ENCODE results near the gene HDGF.
A peak's percentile ranks its signal among the peaks of the same experiment; 100 is the strongest.

The HDGF gene

DNA sequence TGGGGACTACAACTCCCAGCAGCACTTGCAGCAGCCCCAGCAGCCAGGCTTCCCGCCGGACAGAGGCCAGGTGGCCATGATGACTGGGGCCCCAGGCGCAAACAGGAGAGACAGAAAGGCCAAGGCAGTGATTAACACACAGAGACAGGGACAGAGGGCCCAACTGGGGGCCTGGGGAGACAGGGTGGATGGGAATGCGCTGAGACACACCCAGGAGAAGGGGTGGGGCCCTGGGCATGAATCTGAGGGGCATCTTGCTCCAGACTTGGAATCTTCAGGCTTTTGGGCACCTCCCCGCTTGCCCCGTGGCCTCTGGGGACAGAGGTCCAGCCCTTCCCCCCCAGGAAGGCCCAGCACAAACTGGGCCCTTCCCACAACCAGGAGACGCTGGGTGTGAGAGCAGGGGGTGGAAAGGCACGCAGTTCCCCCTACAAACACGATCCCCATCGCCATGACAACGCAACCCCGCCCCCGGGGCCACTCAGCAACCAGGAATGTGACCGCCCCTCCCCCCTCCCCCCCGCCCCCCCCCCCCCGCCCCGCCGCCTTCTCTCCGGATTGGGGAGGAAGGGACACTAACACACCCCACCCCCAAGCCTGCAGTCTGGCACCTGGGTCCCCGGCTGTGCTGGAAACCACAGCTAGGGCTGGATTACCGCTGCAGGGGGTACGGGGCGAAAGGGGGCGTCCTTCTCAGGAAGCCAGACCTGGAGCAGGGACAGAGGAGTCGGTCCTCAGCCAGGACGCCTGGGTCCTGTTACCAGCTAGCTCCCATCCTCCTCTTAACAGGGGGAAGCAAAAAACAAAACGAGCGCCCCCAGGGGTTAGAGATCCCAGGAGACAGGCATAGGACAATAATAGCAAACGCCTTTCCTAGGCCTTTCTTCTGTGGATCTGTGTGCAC is 4.5 kb downstream of the HDGF start:
- no peak for DNase-seq (ENCODE audit: low read depth)

DNA sequence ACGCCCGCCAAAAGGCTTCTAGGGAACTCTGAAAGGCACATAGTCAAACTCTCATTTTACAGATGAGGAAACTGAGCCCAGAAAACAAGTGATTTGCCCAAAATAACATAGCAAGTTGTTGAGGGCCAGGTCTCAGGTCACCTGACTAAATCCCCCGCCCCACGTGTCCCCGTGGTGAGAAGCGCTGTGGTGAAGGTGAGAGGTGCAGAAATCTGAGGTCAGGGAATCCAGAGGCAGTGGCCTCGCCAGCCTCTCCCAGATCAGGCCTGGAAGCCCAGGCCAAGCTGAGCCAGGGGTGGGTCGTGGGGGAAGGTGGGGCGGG is 5.1 kb downstream of the HDGF start:
- no peak for DNase-seq (ENCODE audit: low read depth)

DNA sequence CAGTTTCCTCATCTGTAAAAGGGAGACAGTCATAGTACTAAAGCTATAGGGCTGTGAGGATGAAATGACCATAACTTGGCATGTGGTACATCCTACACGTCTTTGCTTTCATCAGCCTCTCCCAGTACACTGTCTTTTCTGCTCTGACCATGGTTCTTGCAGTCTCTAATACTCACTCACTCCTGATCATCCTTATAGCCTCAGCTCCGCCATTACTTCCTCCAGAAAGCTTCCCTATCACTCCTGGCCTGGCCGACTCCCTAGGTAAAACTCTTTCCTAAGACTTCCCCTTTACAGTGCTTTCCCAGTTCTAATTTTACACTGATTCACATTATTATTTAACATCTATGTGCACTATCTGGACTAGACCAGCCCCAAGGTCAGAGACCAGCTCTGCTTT is 5.6 kb downstream of the HDGF start:
- no peak for DNase-seq (ENCODE audit: low read depth)

DNA sequence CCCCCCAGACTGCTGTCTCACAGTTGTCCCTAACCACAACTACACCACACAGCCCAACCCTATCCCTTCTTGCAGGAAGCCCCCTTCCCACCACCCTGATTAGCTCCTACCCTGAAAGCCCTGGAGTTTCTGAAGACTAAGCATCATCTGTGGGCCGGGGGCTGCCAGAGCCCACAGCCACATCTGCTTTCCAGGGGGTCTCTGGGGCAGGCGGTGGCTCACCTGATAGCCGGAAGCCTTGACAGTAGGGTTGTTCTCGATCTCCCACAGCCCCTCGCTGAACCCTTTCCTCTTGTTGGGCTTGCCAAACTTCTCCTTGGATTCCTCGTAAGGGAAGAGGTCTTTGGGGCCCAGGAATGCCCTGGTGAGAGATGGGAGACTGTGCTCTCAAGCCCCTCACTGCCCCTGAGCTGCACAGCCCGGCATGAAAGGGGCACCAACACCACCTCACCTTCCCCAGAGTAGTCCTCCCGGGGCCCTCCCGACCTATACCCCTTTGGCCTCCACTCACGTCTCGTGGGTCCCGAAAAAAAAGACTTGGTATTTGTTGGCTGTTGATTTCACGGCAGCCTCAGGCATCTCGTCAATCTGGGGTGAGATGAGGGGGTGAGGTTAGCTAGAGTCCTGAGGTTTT is 6.6 kb downstream of the HDGF start:
- DNase-seq (ENCODE audit: low read depth), result no peak

DNA sequence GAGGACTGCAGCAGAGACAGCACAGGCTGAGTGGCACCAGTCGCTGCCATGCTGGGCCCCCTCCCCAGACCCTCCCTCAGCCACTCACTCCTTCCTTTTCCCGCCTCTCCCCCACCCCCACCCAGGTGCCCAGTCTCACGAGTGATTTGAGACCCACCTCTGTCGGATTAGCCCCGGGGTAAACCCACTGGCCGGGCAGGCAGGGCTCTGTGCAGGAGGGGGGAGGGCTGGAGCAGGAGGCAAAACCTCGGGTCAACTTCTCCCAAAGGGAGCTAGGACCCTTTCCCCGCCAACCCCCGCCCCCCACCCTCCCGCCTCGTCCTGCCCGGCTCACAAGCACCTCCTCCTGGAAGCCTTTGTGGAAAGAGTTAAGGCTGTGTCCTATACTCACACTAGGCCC is 7.1 kb downstream of the HDGF start:
- DNase-seq (ENCODE audit: low read depth), result no peak

DNA sequence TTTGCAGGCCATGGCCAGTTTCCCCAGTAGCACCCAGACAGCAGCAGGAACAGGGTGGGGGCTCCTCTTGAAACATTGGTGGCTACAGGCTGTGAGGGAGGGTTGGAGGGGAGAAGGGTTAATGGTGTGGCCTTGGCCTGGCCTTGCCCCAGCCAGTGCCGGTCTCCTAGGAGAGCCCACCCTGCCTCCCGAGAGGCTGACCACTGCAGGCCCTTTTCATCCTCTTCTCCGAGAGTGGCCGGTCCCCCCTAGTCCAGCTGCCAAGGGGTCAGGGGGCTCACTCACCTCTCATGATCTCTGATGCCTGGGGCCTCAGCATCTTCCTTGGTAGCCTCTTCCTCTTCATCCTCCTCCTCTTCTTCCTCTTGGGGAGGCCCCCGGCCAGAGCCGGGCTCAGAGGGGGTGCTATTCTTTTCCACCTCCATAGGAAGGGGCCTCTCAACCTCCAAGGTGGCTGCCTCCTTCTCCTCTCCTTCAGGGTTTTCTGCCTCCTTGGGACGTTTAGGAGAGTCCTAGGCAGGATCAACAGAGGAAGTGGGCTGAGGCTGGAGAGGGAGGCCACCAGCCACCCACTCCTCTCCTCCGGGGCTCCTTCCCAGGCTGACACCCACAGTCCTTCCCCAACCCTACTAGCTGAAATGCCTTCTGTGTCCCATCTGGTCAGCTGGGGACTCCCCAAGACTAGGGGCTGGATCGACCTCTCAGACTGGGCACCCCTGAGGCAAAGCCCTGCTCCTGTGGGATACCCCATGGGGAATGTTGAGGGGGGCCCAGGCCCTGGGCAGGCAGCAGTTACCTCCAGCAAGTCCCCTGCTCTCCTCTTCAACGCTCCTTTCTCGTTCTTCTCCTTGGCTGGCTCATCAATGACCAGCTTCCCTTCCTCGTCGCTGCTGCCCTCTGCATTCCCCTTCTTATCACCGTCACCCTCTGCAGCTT is 7.8 kb downstream of the HDGF start:
- no peak for DNase-seq (ENCODE audit: low read depth)

DNA sequence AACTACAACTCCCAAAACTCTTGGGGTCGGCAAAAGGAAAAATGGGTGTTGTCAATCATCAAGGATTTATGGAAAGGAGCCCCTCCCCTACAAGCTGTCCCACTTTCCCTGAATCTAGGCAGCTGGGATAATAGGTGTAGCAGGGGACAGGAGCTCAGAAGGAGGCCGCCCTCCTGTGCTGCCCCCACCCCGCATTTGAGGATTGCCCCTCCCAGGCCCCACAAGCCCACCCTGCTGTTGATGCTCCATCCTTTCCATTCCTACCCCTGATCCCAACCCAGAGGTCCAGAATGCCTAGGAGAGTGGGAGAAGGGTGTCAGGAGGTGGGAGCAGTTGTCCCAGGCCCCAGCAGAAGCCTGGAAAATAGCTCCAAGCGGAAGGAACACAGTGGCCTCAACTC is 8.7 kb downstream of the HDGF start:
- DNase-seq (ENCODE audit: low read depth), result no peak

DNA sequence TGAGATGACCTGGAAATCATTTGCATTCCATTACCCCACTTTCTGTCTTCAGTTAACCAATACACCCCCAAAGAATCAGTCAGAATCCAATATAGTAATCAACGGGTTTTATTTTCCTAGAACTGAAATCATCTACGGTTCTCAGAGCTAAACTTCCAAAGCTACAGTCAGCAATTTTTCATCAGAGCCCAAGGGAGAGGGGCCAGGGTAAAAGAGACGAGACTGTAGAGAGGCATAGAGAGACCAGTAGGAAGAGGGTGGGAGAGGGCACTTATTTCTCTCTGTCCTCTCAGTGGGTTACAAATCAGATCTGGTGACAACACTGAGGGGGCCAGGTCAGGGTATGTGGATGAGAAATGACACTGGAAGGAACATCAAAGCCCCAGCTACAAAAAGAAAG is 9.5 kb downstream of the HDGF start:
- no peak for DNase-seq (ENCODE audit: low read depth)

DNA sequence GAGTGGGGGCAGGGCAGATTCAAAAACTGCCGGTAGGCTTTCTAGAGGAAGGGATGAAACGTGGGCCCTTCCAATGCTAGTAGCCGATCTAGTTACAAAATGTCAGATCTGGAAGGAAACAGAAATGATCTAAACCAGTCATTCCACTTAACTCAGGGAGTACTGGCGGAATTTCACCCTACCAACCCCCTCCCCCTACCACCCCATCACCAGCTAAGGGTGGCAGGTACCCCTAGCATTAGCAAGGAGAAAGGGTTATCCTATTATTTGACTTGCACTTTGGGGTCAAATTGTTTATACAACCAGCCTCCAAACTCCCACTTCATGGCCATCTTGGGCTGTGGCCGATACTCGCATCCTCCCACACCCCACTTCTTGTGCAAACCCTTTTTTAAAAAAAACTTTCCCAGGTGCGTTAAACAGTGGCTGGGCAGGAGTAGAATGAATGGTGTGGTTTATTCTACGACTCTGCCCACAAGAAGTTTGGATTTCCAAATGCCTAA is 9.9 kb downstream of the HDGF start:
- no peak for DNase-seq (ENCODE audit: low read depth)

DNA sequence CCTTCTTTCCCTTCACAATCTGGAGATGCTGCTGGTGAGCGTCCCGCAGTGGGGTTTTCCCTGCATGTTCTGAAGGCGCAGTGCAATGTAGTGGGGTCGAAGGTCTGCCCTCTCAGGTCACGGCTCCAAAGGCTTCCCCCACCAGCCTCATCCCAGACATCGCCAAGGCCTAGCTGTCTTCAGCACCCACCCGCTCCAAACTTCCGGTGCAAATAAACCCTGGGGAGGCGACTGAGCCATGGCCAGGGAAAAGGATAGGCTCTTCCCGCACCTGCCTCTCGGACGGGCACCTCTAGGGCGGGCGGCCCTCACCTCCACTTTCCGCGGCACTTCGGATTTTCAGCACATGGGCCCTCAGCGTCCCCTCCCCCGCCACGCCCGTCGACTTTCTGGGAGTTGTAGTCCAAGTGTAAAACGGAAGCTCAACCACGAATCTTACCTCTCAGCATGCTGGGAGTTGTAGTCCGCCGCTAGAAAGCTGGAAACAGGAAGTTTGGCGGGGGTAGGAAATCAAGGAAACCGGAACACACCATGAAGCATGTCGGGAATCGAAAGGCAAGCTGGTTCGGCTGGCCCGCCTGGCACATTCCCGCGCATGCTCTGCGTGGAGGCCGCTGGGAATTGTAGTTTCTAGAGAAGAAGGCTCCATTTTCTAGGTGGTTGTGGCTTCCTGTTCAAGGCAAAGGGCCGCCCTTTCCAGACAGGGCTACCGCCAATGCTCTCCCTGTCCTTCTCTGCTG is 10.6 kb downstream of the HDGF start, which contains the start of gene MRPL24:
Gene MRPL24, minus strand, starts transcription at position 348 of the 740 bp plus-strand sequence. CDS start 2,384 bp downstream, outside the sequence.
- DNase-seq (ENCODE audit: low read depth), result peak; percentile 92

DNA sequence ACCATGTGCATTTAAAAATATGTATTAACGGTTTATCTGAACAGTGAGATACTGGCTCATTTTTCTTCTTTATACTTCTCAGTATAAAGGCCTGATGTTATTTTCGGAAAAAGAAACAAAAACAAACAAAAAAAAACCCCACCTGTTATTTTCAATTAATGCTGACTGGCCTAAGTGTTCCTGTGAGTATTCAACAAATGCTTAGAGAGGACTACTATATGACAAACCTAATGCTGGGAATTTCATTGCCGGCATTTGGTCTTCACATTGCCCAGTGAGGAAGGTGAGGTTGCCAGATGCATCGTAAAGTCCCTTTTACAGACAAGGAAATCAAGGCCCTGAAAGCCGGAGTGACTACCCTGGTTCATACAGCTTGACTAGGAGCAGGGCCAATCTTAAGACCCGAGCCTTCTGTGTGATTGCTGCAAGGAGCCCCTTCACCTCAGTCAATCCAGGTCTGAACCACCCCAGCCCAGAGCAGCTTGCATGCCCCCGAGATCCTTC is 11.2 kb downstream of the HDGF start:
- no peak for DNase-seq (ENCODE audit: low read depth)

DNA sequence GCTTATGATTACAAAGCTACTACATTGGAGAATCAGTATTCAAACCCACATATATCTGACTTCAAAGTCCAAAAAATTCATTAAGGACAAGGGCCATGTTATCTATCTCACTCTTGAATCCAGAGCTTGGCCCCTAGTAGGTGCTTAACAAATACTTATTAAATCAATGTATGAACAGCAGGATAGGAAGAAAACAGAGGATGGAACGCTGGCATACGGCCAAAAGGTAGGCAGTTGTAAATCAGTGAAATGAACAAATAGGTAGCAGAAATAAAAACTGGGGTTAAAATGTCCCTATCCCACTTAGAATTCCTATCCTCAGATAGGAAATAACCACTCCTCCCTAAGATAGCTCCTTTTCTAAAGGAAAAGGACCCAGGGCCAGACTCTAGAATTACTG is 12.6 kb downstream of the HDGF start:
- DNase-seq (ENCODE audit: low read depth), result no peak

DNA sequence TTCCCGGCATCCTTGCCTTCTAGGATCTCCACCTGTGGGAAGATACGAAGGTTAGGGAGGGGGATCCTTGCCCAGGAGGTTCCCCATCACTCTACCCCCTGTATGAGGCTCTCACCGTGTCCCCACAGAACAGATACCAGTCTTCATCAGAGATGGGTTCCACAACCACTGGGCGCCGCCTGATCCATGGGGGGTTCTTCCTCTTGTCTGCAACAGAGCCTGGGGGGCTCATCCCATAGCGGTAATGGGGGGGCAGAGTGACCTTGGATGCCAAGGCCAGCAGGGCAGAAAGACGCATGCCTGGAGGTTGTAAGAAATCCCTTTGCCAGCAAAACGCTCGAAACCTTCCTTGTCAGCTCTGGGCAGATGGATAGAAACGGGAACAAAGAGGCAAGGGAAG is 13.1 kb downstream of the HDGF start:
- no peak for DNase-seq (ENCODE audit: low read depth)

DNA sequence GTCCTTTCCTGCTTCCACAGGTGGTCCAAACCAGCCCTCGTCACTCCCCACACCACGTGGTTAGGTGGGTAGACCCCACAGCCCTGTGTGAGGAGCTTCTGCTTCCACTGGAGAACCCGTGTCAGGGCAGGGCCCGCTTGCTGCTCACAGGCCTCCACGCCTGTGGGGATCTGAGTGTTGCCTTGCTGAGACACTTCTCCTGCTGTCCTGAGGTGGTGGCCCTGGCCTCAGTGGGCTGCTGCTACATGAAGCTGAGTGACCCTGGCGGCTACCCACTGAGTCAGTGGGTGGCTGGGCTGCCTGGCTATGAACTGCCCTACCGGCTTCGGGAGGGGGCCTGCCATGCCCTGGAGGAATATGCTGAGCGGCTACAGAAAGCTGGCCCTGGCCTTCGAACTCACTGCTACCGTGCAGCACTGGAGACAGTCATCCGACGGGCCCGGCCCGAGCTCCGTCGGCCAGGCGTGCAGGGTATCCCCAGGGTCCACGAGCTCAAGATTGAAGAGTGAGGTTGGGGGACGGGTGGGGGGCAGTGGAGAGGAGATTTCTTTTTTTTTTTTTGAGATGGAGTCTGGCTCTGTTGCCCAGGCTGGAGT is 17.4 kb downstream of the HDGF start:
- no peak for DNase-seq (ENCODE audit: low read depth)

DNA sequence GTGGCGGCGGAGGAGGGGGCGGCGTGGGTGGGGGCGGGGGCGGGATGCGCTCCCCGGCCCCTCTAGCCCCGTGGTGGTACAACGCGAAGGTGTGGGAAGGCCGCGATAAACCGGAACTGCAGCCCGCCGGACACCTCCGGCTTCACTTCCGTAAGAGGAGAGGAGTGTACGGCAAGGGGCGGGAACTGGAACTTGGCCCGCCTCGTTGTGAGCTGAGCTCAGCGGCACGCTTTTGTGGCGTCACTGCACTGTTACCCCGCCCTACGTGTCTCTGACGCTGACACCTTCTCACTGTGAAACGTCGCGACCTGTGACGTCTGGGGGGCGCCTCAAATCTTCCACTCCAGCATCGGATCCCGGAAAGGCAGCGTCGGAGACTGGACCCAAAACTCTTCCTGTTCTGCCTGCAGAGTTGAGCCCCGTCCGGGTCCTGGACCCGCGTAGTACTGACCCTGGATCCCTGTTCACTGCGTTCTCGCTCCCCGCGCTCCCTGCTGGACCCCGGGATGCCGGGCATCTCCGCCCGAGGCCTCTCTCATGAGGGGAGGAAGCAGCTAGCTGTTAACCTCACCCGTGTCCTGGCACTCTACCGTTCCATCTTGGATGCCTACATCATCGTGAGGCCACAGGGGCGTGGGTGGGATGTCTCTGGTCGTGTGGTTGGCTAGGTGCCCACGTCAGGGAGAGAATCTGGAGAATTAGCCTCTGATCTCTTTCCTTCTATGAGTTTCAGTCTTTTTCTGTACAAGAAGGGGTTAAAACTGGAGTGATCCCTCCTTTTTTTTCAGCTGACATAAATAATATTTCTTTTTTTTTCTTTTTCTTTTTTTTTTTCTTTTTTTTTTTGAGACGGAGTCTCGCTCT is 22.6 kb downstream of the HDGF start, which contains the start of gene ISG20L2:
Gene ISG20L2, minus strand, starts transcription at position 168 of the 864 bp plus-strand sequence. CDS start 1,114 bp downstream, outside the sequence.
- peak; percentile 90 for DNase-seq (ENCODE audit: low read depth)

DNA sequence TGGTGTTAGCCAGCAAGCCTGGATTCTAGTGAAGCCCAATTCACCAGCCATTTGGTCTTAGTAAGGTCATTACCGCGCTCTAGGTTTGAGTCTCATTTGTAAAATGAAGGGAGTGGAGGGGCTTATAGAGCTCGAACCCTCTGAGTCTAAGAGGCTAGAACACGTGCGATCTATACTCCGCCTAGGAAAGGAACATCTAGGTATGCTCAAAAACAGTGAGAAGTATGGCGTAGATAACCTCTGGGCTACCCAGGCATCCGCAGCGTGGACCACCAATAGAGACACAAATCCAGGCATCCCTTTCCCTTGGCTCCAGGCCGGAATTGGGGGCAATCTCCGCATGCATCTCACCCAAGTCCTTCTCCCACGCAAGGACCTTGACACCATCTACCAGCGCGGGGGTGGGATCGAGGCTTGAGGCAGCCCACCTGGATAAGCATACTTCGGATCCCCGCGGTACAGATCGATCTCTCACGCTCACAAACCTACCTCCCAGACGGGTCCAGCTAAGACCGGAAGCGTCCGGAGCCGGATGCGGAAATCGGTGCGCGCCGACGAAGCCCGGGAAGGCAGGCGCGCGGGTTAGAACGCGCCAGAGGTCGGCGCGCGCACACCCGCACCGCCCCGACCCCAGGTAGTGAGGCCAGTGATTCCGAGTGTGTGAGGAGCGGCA is 23.4 kb downstream of the HDGF start, which contains the start of gene METTL25B:
Gene METTL25B, plus strand, starts transcription at position 544 of the 673 bp plus-strand sequence. CDS start 636 bp downstream, outside the sequence.
- peak; percentile 52 for DNase-seq (ENCODE audit: low read depth)

DNA sequence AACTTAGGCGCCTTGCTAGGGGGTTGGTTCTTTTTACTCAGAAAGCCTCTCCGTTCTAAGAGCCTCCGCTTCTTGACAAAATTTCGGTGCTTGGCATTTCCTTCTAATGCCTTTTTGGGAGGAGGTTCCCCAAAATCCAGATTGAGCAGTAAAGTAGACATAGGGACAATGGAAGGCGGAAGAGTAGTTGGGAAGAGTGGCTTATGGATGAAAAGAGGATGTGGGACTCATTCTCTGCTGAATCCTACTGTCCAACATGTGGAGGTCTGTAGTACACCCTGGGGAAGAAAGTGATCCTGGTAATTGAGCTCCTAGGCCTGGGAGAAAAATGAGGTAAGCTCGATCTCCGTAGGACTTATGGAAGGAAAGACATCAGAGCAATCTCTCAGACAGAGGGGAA is 24.0 kb downstream of the HDGF start:
- no peak for DNase-seq (ENCODE audit: low read depth)

DNA sequence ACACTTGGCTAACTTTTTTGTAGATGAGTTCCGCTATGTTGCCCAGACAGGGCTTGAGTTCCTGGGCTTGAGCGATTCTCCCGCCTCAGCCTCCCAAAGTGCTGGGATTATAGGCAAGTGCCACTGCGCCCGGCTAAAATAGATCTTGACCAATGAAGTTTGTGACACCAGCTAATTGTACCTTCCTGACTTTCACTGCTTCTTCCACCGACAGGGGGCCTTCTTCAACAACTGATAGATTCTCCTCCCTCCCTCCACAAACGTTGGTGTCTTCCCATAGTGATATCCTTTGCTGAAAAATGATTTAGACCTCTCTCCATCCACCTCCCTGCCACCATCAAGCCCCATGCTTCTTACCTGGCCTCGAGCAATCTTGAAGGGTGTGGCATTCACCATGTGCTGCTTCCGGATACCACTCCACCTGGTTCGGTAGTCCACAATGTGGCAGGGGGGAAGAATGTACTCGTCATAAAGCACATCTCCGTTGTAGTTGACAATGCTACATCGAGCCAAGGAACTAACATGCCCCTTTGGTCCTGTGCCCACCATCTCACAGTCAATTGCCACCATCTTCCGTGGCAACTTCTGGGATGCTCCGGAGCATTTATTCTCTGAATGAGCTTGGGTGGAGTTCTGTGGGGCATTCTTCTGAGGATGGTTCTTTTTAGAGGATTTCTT is 24.8 kb downstream of the HDGF start:
- DNase-seq (ENCODE audit: low read depth), result no peak
